Brain microvascular endothelial cell (primary cell): ENCODE measurements around the gene BDKRB1.

Experiments used
- DNase-seq: peaks from one replicate; pipeline ENCODE4 v3.0.0-alpha.2; 2020
- H3K27ac ChIP-seq: fragments of 250-450 bp; sonication (Bioruptor Pico); 2 replicates; pipeline ENCODE4 v1.5.1; 2020; ENCODE audit warnings: mild to moderate bottlenecking, moderate library complexity
- H3K27me3 ChIP-seq: fragments of 250-450 bp; sonication (Bioruptor Pico); replicated peaks from 2 replicates; pipeline ENCODE4 v1.5.1; 2020; ENCODE audit warnings: mild to moderate bottlenecking
- H3K36me3 ChIP-seq: fragments of 250-450 bp; sonication (Bioruptor Pico); replicated peaks from 2 replicates; pipeline ENCODE4 v1.5.1; 2020; ENCODE audit warnings: mild to moderate bottlenecking
- H3K4me3 ChIP-seq: 2 replicates; pipeline ENCODE4 v1.5.1; 2011; ENCODE audit warnings: low read depth, mild to moderate bottlenecking, control low read depth, low read length, moderate library complexity
- CTCF ChIP-seq: IDR thresholded peaks from 2 replicates; pipeline ENCODE4 v1.5.1; 2011; ENCODE audit warnings: low read depth, mild to moderate bottlenecking, moderate library complexity, low read length, control low read depth, inconsistent platforms; ENCODE audit errors: missing control alignments
- in situ Hi-C: cut with HindIII; loops from 2 replicates; pipeline ENCODE4 v1.10.0; 2017; ENCODE audit warnings: low sequenced_read_pairs, low pct_ligation_motif_present

The BDKRB1 gene

DNA sequence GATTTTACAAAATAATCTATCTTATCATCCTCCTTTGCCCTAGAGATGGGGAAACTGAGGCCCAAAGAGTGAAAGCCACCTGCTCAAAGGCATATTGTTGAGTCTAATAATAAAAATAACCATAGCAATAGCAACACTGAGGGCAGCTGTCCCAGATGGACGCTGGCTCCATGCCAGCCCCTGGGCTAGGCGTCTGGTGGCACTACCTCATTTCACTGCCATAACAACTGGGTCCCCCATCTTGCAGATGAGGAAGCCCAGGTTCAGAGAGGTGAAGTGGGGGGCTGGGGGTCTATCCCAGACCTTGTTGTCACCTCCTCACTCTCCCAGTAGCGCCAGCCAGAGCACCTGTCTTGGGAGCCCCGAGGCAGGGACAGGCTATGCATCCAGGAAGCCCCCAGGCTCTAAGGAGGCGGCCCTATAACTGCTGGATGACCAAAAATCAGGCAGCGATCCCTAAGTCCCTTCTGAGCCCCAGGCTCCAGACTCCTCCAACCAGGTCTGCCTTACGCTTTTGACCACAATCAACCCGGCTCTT, 38.6 kb upstream of the BDKRB1 start:
- Histone ChIP-seq H3K27me3 (no peaks in the 10 kb centered on the region), H3K4me3 (no peak overlapping the region), H3K27ac (no peak overlapping the region), H3K36me3 (no peaks in the 10 kb centered on the region)
- no peak for DNase-seq
- in situ Hi-C loops = no loop called here
- no peak for TF ChIP-seq CTCF

- in situ Hi-C loops = no loop called here
- Histone ChIP-seq H3K27me3 (no peaks in the 10 kb centered on the region), H3K4me3 (no peak overlapping the region), H3K27ac (no peak overlapping the region), H3K36me3 (no peaks in the 10 kb centered on the region)
- no peak for DNase-seq
- no peak for TF ChIP-seq CTCF
These were observed 34.8 kb upstream of the BDKRB1 start for GRCh38 chr14:96221109-96221650.

DNA sequence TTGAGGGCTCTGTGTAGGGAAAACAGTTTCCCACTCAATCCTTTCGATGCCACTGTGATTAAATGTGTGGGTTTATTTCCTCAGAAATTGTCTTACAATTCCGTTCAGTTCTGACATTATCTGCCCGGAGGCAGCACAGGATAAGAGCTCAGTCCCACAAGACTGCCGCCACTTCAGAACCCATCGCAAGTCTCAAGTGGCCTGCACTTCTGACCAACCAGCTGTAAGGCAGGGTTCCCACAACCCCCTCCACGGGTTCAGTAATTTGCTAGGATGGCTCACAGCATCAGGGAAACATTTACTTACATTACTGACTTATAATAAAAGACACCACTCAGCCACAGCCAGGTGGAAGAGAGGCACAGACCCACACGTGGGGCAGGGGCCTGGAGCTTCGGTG, 34.2 kb upstream of the BDKRB1 start:
- in situ Hi-C loops = no loop called here
- Histone ChIP-seq H3K27ac (no peak overlapping the region), H3K36me3 (no peaks in the 10 kb centered on the region), H3K4me3 (no peak overlapping the region), H3K27me3 (no peaks in the 10 kb centered on the region)
- no peak for TF ChIP-seq CTCF
- no peak for DNase-seq

DNA sequence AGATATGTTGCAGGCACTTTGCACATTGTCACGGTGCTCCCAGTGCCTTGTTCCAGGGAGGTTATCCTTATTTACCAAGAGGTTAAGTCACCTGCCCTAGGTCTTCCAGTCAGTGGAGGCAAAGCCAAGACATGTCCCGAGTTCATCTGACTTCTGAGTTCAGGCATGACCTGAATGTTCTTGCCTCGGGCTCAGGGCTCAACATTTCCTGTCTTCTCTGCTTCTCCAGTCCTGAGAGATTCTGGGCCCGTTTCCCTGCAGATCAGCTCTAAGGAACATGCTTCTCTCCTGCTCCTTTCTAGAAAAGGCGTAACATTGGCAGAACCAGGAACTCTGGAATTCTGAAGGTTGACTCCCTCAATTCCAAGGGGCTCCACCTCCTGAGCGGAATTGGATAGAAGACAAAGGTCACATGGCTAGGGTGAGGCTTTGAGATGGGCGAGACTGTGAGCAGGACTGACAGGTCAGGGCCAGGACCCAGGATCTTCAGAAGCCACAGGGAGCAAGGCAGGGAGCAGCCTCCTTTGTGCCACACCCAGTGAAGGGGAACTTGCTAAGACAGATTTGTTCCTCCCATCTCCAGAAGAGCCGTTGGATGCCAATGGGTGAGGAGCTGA, 31.4 kb upstream of the BDKRB1 start:
- Histone ChIP-seq H3K4me3 (no peak overlapping the region), H3K27me3 (no peaks in the 10 kb centered on the region), H3K27ac (no peak overlapping the region), H3K36me3 (no peaks in the 10 kb centered on the region)
- no peak for TF ChIP-seq CTCF
- in situ Hi-C loops = no loop called here
- DNase-seq = no peak

GRCh38 chr14:96225213-96225612, 30.8 kb upstream of the BDKRB1 start:
- DNase-seq = no peak
- TF ChIP-seq CTCF = no peak
- in situ Hi-C loops = no loop called here
- Histone ChIP-seq H3K27me3 (no peaks in the 10 kb centered on the region), H3K4me3 (no peak overlapping the region), H3K27ac (no peak overlapping the region), H3K36me3 (no peaks in the 10 kb centered on the region)

GRCh38 chr14:96225745-96226151, 30.3 kb upstream of the BDKRB1 start:
- DNase-seq = no peak
- Histone ChIP-seq H3K4me3 (no peak overlapping the region), H3K27ac (no peak overlapping the region), H3K36me3 (no peaks in the 10 kb centered on the region), H3K27me3 (no peaks in the 10 kb centered on the region)
- in situ Hi-C loops = no loop called here
- peak; percentile 7 for TF ChIP-seq CTCF
